RWPE1 (cell line): ENCODE results near the gene LINC01488.

ENCODE experiments used
- CTCF ChIA-PET: fragments of 350-600 bp; sonication (Branson Sonifier 250); formaldehyde crosslinking; extraction: SDS; loops from one replicate; lab custom pipeline; 2021; lab: Yijun Ruan, JAX
- POLR2A ChIA-PET: fragments of 400-600 bp; formaldehyde crosslinking; extraction: SDS; loops from one replicate; lab custom pipeline; 2020; ENCODE audit warnings: antibody characterized with exemption; ENCODE audit not compliant: low non-redundant PET; lab: Yijun Ruan, JAX
- DNase-seq: peaks from one replicate; pipeline ENCODE4 v3.0.0; 2012; ENCODE audit warnings: low spot score
- H3K27ac ChIP-seq: fragments of 450-650 bp; 2 replicates; pipeline ENCODE4 v1.5.1; 2017
- CTCF ChIP-seq: fragments of 450-650 bp; conservative IDR thresholded peaks from 2 replicates; pipeline ENCODE4 v1.5.1; 2017; ENCODE audit warnings: low read depth, mild to moderate bottlenecking

Gene LINC01488

GRCh38 chr11:69499918-69500284 lies 18.4 kb downstream of the LINC01488 start:
- POLR2A ChIA-PET = no interaction called here
- CTCF ChIA-PET = no interaction called here
- H3K27ac ChIP-seq = no peak overlapping the region
- DNase-seq = no peak
- no peak for TF ChIP-seq CTCF

GRCh38 chr11:69500285-69501120 lies 19.0 kb downstream of the LINC01488 start:
- no peak for DNase-seq
- ChIA-PET POLR2A (no interaction called here), CTCF (no interaction called here)
- TF ChIP-seq CTCF = no peak
- no peak overlapping the region for H3K27ac ChIP-seq

- POLR2A ChIA-PET = no interaction called here
- TF ChIP-seq CTCF = no peak
- DNase-seq = no peak
- CTCF ChIA-PET = no interaction called here
- no peak overlapping the region for H3K27ac ChIP-seq
Observed at GRCh38 chr11:69501121-69501489, 19.6 kb downstream of the LINC01488 start.

- ChIA-PET CTCF (no interaction called here), POLR2A (no interaction called here)
- H3K27ac ChIP-seq = no peak overlapping the region
- no peak for TF ChIP-seq CTCF
- DNase-seq = no peak
Observed at GRCh38 chr11:69501891-69502860, 20.7 kb downstream of the LINC01488 start.

- TF ChIP-seq CTCF = no peak
- H3K27ac ChIP-seq = no peak overlapping the region
- CTCF ChIA-PET = no interaction called here
- POLR2A ChIA-PET = no interaction called here
- no peak for DNase-seq
Observed at GRCh38 chr11:69504127-69504526, 22.7 kb downstream of the LINC01488 start.

- ChIA-PET CTCF (interaction anchor here (0.7 kb wide), 1 partner anchor 128 kb away, joined by 3 read pairs; no protein-coding TSS in a partner anchor), POLR2A (no interaction called here)
- no peak for TF ChIP-seq CTCF
- H3K27ac ChIP-seq = no peak overlapping the region
- no peak for DNase-seq
Observed at GRCh38 chr11:69504576-69505335, 23.3 kb downstream of the LINC01488 start.
